ENCODE data around the gene ZNF134. TPM values are rescaled to one million over a fixed set of nuclear protein-coding genes. Genes with fewer than 3 reads are reported as not detected.

ZNF134 gene
- total RNA-seq = 15.7 TPM
- long read RNA-seq, full-length matches to known transcripts = 38 of 40 reads
- long read RNA-seq, partial matches to known transcripts = 0 of 40 reads
- long read RNA-seq, other reads (novel, unspliced or antisense) = 2 of 40 reads

DNA sequence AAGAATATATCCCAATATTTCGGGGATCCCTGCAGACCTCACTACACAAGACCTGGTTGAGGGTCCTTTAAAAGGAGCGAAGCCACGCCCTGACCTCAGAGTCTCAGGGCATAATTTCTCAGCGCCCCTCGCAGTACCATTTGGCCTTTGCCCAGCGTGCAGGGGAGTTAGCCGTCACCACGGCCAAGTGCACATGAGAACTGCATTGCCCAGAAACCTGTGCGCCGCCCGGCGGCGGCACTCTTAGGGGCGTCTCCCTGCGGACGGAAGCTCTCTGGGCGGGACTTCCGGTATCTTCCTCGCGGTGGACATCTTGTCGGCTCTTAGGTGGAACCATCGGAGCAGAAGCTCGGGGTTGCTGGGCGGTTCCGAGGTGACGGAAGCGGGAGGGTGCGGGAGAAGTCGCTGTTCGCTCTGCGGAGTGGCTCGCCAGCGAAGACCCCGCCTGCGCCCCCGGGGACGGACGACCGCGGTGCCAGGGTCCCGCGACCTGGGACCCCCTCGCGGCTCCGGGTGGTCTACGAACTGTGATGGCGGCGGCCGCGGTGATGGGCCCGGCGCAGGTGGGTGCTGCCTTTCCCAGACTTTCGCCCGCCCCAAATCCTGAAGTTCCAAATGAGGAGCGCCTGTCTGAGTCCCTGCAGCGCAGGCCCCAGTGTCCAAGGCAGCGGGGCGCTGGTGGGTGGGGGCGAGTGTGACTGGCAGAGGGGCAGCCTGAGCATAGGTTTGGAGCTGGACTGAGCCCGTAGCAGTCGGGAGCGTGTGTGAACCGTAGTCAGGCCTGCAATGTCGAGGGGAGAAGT lies at the start of gene ZNF134:
Gene ZNF134, plus strand, starts transcription at position 302 of the 803 bp plus-strand sequence. CDS start 5,227 bp downstream, outside the sequence.
- DNase-seq = peak; percentile 96
- ATAC-seq (ENCODE audit: poor library complexity) = peak; percentile 99
- intact Hi-C loops (cut with DNase I) = no loop called here

DNA sequence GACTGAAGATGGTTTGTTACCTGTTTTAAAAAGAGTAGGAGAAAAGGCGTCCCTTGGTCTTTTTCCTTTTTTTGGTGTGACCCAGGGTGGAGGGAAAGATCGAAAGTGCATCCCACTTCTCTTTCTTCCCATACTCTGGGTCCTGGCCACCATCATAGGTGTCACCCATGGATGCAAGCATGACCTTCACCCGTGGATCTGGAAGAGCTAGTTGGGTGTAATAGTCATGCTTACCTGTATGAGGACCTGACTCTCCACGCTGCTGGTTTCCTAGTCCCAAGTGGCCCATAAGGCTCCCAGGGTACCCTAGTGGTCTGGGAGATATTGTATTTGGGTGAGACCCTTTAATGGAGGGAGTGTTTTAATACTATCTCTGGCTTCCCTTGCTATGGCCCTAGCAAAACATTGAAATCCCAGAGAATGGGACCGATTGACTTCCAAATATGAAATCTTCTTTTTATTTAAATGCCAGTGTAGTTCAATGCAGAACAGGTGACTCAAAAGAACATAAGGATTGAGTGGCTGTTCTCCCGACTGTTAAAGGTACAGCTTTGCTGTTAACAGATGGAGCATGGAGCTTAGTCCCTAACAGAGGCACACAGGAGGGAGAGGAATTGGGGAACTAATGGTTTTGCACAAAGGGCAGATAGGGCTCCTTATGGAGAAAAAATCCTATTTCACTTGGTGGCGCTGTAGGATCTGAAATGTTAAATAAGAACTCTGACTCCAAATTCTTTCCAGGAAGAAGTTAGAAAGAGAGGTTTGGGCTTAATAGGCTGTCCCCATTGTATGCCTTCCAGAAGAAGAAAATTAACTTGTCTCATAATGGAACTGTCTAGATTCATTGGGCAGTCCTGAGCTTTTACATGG lies 47.4 kb upstream of the ZNF134 start:
- intact Hi-C loops (cut with DNase I) = no loop called here
- no peak for DNase-seq
- no peak for ATAC-seq (ENCODE audit: poor library complexity)

DNA sequence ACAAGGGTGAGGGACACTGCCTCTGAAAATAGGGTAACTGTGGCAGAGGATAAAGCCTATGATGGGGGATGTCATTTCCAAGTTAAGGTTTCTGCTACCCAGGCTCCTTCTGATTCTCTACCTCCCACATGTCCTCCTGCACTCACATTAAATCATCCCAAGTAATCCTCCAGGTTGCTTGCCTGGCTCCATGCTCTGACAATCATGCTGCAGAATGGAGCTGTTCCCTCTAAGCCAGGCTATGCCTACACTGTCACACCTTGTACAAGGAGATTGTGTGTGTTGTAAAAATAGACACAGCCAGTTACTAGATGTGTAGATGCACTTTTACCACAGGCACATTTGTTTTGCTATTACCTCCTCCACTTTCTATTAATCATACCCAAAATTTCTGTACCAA lies 43.3 kb upstream of the ZNF134 start:
- intact Hi-C loops (cut with DNase I) = no loop called here
- DNase-seq (no peak), ATAC-seq (ENCODE audit: poor library complexity) (no peak)

DNA sequence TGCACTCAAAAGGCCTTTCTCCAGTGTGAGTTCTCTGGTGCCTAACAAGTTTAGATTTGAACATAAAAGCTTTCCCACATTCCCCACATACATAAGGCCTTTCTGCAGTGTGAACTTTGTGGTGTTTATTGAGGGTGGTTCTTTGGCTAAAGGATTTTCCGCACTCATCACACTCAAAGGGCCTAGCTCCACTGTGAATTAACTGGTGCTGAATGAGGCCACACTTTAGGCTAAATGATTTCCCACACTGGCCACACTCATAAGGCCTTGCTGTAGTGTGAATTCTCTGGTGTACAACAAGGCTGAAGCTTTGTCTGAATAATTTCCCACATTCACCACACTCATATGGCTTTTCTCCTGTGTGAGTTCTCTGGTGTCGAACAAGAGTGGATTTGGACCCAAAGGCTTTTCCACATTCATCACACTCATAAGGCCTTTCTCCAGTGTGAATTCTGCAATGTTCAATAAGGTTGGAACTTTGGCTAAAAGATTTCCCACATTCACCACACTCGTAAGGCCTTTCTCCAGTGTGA lies 41.6 kb upstream of the ZNF134 start:
- DNase-seq (no peak), ATAC-seq (ENCODE audit: poor library complexity) (no peak)
- intact Hi-C loops (cut with DNase I) = no loop called here

DNA sequence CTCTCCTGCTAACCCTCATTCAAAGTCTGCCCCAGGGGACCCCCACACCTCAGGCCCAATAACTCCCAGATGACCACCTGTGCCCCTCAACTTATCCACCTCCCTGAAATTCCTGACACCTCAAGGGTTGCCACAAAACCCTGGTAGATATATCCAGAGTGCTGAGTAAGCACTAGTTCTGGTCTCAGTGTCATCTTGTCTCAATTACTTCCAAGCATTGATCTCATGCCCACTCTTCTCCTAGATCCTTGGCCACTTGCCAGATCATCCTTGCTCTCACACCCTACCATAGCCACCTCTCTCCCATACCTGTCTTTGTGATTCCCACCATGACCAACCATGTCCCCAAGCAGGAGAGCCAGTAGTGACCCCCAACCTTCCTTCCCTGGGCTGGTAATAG lies 37.4 kb upstream of the ZNF134 start:
- intact Hi-C loops (cut with DNase I) = no loop called here
- DNase-seq = no peak
- ATAC-seq (ENCODE audit: poor library complexity) = no peak

DNA sequence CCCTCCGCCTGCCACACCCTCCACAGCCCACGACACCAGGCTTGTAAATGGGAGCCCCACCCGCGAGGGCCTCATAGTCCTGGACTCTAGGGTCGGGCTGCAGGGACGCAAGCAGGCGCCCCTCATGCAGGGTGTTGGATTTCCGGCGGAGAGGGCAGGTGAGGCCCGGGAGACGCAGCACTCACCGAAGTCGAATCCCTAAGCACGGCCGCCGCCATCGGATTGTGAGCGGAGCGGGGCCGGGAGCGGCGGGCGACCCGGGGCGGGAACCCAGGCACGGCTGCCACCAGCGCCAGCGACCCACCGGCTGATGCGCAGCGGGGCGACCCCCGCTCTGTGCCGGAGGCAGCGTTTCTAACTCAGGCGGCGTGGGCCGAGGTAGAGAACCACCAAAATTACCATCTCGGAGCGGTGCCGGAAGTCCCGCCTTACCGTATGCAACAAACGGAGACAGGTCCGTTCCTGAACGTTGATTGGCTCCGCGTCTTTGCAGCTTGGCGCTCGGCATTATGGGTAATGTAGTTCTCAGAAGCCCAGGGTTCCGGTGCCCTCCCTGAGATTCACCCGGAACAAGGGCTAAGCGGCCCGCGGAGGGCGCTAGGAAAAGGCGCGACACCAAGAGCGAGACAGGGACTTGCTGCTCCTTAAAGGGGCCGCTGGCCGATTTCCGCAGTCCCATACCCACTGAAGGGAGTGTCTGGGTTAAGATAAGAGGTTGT lies 35.4 kb upstream of the ZNF134 start, which contains the start of gene ZNF416:
Gene ZNF416, minus strand, starts transcription at position 425 of the 719 bp plus-strand sequence. Its CDS starts 207 bp downstream, at position 218.
- DNase-seq (peak; percentile 97), ATAC-seq (ENCODE audit: poor library complexity) (peak; percentile 99)
- intact Hi-C loops (cut with DNase I) = no loop called here

DNA sequence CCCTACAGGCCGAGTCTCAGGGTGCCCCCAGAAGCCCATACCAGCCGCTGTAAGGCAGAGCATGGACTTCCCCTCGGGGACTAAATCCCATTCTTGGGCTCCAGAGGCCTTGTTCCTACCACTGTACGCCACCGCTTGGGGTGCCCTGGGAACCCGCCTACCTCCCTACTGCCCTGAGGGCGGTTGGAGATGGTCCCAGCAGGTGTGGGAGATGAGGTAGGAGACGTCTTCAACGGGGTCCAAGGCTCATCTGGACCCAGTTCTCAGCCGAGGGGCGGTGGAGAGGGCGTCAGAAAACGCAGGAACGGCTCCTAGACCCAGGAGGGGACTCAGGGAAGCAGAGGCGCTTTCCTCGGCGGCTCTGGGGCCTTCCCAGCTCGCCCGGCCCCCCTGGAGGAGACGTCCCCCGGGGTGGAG lies 30.9 kb upstream of the ZNF134 start:
- no peak for DNase-seq
- no peak for ATAC-seq (ENCODE audit: poor library complexity)
- intact Hi-C loops (cut with DNase I) = no loop called here

DNA sequence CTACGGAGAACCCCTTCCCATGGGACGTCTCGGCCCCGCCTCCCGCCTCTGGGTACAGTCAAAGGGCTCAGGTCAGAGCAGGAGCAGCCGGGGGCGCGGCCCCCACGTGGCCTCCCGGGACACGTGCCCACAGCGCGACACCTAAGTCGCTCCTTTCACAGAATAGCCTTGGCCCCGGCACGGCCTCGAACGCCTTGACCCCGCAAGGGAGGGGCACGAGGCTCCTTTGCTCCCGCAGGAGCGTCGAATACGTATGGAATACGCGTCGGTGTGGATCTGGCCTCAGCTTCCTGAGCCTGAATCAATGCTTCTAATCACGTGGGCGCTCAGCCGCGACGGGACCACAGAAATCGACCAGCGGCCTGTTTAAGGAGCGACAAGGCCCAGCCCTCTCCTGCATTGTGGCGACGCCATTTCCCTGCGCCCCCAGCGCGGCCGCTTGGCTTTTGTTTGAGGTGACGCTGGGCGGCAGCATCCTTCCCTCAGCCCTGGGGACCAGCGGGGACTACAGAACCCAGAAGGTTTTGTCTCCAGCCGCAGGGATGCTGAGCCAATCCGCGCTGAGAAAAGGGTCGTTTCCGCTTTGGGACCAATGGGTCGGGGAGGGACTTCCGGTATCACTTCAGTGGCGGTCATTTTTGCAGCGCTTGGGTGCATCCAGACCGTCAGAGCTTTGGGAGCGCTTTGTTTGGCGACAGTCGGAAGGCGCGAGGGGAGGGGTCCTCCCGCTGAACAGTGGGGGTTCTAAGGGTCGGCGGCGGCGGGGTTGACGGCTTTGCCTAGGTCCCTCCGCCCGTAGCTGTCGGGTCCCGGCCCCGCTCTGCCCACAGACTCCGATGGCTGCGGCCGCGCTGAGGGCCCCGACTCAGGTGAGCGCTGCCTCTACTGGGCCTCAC lies 30.3 kb upstream of the ZNF134 start, which contains the start of gene ZIK1:
Gene ZIK1, plus strand, starts transcription at position 625 of the 896 bp plus-strand sequence. Its CDS starts 212 bp downstream, at position 837.
- ATAC-seq (ENCODE audit: poor library complexity) = peak; percentile 95

DNA sequence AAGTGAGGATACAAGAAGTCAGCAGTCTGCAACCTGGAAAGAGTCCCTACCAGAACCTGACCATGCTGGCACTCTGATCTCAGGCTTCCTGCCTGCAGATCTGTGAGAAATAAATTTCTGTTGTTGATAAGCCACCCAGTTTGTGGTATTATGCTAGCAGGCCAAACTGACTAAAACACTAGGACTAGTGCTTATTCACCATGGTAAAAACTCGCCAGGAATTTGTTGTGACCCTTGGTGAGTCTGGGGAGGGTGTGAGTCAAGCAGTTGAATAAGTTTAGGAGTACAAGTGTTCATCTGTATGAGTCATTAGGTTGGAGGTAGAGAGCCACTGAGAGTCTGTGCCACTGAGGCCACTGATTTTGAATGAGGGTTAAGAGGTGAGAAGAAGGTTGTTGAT lies 26.5 kb upstream of the ZNF134 start:
- intact Hi-C loops (cut with DNase I) = no loop called here
- ATAC-seq (ENCODE audit: poor library complexity) (no peak), DNase-seq (no peak)

More for the DNA sequence above, 30.3 kb upstream of the ZNF134 start, which contains the start of gene ZIK1:
- DNase-seq = peak; percentile 93
- intact Hi-C loops (cut with DNase I) = no loop called here

DNA sequence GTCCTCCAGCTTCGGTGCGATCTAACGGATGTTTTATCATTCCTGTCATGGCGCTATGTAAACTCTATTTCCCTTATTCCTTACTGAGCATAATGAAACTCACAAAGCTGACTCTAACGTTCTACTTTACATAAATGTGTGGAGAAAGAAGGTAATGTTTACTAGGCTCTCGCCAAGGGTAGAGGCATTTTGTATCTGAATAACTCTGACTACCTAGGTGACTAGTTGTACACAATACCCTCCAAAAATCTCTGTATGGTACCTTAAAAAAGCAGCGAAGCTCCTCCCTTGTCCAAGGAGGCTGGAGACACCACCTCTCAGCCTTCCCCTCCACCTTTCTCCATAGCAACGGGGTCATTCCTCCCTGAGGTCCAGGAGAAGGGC lies 14.7 kb upstream of the ZNF134 start:
- ATAC-seq (ENCODE audit: poor library complexity) (no peak), DNase-seq (no peak)
- intact Hi-C loops (cut with DNase I) = no loop called here

DNA sequence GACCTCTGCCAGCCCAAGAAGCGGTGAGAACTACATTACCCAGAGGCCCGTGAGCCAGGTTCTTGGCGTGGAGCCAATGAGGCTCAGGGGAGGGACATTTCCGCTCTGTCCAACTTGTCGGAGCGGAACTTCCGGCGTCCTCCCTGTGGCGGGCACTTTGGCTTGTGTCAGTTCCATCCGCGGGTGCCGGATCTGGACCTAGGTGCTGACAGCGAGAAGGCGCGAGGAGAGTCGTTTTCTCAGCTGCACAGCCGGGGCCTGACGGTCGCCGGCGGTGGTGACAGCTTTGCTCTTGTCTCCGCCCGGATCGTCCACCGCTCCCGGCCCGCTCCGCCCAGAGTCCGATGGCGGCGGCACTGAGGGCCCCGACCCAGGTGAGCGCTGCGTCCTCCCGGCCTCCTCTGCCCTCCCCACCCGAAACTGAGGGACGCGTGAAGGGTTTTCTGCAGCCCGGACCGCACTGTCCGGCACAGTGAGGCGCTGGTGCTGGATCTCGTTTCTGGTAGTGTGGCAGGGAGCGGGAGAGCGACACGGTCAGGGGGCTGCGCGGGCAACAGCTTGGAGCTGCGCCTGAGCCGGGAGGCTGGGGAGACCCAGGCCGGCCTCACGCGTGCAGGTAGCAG lies 14.2 kb upstream of the ZNF134 start, which contains the start of gene ZNF530:
Gene ZNF530, plus strand, starts transcription at position 125 of the 623 bp plus-strand sequence. CDS start 4,461 bp downstream, outside the sequence.
- intact Hi-C loops (cut with DNase I) = no loop called here
- ATAC-seq (ENCODE audit: poor library complexity) (peak; percentile 100), DNase-seq (peak; percentile 97)

DNA sequence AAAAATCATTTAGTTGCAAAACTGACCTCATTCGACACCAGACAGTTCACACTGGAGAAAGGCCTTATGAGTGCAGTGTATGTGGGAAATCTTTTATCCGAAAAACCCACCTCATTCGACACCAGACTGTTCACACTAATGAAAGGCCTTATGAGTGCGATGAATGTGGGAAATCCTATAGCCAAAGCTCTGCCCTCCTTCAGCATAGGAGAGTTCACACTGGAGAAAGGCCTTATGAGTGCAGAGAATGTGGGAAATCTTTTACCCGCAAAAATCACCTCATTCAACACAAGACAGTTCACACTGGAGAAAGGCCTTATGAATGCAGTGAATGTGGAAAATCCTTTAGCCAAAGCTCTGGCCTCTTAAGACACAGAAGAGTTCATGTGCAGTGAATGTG lies 7.1 kb upstream of the ZNF134 start:
- ATAC-seq (ENCODE audit: poor library complexity) (no peak), DNase-seq (no peak)
- intact Hi-C loops (cut with DNase I) = no loop called here

DNA sequence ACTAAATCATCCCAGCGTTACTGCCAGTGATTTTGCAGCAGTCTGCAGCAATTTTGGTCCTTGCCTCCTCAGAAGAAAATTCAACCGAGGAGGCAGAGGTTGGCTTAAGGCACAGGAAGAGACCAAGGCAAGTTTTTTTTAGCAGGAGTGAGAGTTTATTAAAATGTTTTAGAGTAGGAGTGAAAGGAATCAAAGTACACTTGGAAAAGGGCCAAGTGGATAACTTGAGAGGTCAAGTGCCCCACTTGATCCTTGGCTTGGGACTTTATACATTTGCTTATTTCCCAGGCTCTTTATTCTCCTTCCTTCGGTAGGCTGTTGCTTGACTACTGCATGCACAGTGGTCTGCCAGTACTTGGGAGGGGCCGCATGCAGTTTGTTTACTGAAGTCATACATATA lies 2.9 kb upstream of the ZNF134 start:
- ATAC-seq (ENCODE audit: poor library complexity) (no peak), DNase-seq (no peak)
- intact Hi-C loops (cut with DNase I) = no loop called here

DNA sequence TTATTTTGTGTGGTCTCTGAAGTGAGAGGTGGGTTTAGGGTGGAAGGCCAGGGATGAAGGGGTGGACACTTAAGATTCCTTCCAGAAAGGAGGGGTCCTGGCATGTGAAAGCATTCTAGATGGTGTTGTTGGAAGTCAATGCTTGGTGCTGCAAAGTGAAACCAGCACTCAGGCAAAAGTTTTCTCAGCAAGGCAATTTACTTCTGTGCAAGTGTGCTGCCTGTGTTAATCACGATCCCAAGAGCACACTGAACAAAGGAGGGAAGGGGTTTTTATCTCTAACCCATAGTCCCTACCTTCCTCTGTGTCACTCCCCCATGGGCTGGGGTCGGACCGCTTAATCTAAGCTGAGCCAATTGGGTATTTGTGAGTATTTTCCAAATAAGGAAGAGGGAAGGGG lies 1.3 kb downstream of the ZNF134 start:
- intact Hi-C loops (cut with DNase I) = no loop called here
- DNase-seq = no peak
- no peak for ATAC-seq (ENCODE audit: poor library complexity)

DNA sequence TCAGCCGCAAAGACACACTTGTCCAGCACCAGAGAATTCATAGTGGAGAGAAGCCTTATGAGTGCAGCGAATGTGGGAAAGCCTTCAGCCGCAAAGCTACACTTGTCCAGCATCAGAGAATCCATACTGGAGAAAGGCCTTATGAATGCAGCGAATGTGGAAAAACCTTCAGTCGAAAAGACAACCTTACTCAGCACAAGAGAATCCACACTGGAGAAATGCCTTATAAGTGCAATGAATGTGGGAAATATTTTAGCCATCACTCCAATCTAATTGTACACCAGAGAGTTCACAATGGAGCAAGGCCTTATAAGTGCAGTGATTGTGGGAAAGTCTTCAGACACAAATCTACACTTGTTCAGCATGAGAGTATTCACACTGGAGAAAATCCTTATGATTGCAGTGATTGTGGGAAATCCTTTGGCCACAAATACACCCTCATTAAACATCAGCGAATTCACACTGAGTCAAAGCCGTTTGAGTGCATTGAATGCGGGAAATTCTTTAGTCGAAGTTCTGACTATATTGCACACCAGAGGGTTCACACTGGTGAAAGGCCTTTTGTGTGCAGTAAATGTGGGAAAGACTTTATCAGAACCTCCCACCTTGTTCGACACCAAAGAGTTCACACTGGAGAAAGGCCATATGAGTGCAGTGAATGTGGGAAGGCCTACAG lies 6.8 kb downstream of the ZNF134 start:
- ATAC-seq (ENCODE audit: poor library complexity) = no peak
- DNase-seq = no peak
- intact Hi-C loops (cut with DNase I) = no loop called here

DNA sequence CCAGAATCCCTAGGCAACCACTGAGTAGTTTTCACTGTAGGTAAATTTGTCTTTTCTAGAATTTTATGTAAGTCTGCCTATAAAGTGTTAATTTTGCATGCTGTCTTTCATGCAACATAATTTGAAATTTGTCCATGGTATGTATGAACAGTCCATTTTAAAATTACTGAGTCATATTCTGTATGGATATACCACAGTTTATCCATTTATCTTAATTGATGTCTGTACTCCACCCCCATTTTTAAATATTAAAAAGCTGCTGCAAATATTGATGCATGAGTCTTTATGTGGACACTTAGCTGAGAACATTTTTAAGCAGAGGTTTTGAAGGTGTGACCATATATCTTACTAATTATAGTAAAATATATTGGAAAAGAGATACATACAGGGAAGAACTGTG lies 9.0 kb downstream of the ZNF134 start:
- intact Hi-C loops (cut with DNase I) = no loop called here
- ATAC-seq (ENCODE audit: poor library complexity) (no peak), DNase-seq (no peak)

All from Right ventricle myocardium superior (tissue), 1 donor.